SK-N-SH treated with all-trans-retinoic acid at 6 μM for 48 hours (cell line): Measurements from ENCODE around the gene SLC38A4.

ENCODE experiments used
- ARNTL ChIP-seq: fragments of 450-650 bp; formaldehyde crosslinking; IDR thresholded peaks from 2 replicates; pipeline ENCODE4 v1.5.0; 2020; ENCODE audit warnings: low read depth, mild to moderate bottlenecking, moderate library complexity, borderline replicate concordance
- CREB5 ChIP-seq: fragments of 250-450 bp; sonication (Bioruptor Pico); IDR thresholded peaks from 2 replicates; pipeline ENCODE4 v1.5.1; 2020; ENCODE audit warnings: low read depth, mild to moderate bottlenecking, moderate library complexity
- PATZ1 ChIP-seq: fragments of 250-450 bp; sonication (Bioruptor Pico); IDR thresholded peaks from 2 replicates; pipeline ENCODE4 v1.8.0; 2020; ENCODE audit warnings: mild to moderate bottlenecking, moderate library complexity, borderline replicate concordance
- RARB ChIP-seq: fragments of 250-450 bp; sonication (Bioruptor Pico); IDR thresholded peaks from 2 replicates; pipeline ENCODE4 v1.8.0; 2021; ENCODE audit warnings: mild to moderate bottlenecking, moderate library complexity
- ZFP3 ChIP-seq: fragments of 250-450 bp; sonication (Bioruptor Pico); IDR thresholded peaks from 2 replicates; pipeline ENCODE4 v1.5.0; 2020; ENCODE audit warnings: mild to moderate bottlenecking, moderate library complexity

GRCh38 chr12:46798648-46799047 is 27.1 kb downstream of the SLC38A4 start:
- TF ChIP-seq CREB5 (CRISPR knock-in tag) (no peak), RARB (CRISPR knock-in tag) (no peak), ZFP3 (no peak), ARNTL (CRISPR knock-in tag) (no peak), PATZ1 (CRISPR knock-in tag) (no peak)
